Measurements from ENCODE around the gene TXK. TPM values are rescaled to one million over a fixed set of nuclear protein-coding genes. Genes with fewer than 3 reads are reported as not detected.

TXK gene
- total RNA-seq, 1 experiment from 2014 or later: 0.39 TPM

GRCh38 chr4:48024522-48024921, 109.5 kb downstream of the TXK start:
- H3K27ac ChIP-seq (ENCODE audit: insufficient read length, low read depth, low read length): no peak overlapping the region
- no peak overlapping the region for H3K4me3 Mint-ChIP-seq
- H2BK5ac ChIP-seq (ENCODE audit: insufficient read length, low read length): no peak overlapping the region
- no peaks in the 10 kb centered on the region for H3K79me2 ChIP-seq (ENCODE audit: insufficient read depth, low read length)
- H3K4me1 ChIP-seq (ENCODE audit: insufficient read depth, low read length): peaks cover 4% of the 10 kb centered on the region; the same call in 1 of the 2 replicates
- no peak for DNase-seq
- no peaks in the 10 kb centered on the region for H3K27me3 ChIP-seq (ENCODE audit: insufficient read depth, low read length)
- H2BK15ac ChIP-seq (ENCODE audit: low read depth, low read length): no peak overlapping the region
- H3K79me1 ChIP-seq (ENCODE audit: insufficient read depth, low read depth, low read length, poor library complexity, severe bottlenecking): no peaks in the 10 kb centered on the region
- no peak overlapping the region for H4K91ac ChIP-seq (ENCODE audit: insufficient read length, low read depth, low read length)
- H3K9me3 Mint-ChIP-seq: peaks cover 0 to 2% of the 10 kb centered on the region in 2 experiments; a peak in 2 of 5 replicates
- no CpG with 5 or more reads among the region's 4 CpGs for WGBS (ENCODE audit: extremely low coverage, insufficient read length, low lambda C conversion rate)
- H3K9ac ChIP-seq (ENCODE audit: extremely low read depth, insufficient read length, low read length): no peak overlapping the region
- no peak overlapping the region for H3K14ac ChIP-seq (ENCODE audit: insufficient read depth, low read length)
- no peaks in the 10 kb centered on the region for H3K9me3 ChIP-seq (ENCODE audit: control insufficient read depth, low read depth, low read length)
- no peak overlapping the region for H2BK12ac ChIP-seq (ENCODE audit: insufficient read length, low read depth, low read length)
- H3K56ac ChIP-seq (ENCODE audit: insufficient read length, low read depth, low read length): no peak overlapping the region
- TF ChIP-seq, protein P1, sequence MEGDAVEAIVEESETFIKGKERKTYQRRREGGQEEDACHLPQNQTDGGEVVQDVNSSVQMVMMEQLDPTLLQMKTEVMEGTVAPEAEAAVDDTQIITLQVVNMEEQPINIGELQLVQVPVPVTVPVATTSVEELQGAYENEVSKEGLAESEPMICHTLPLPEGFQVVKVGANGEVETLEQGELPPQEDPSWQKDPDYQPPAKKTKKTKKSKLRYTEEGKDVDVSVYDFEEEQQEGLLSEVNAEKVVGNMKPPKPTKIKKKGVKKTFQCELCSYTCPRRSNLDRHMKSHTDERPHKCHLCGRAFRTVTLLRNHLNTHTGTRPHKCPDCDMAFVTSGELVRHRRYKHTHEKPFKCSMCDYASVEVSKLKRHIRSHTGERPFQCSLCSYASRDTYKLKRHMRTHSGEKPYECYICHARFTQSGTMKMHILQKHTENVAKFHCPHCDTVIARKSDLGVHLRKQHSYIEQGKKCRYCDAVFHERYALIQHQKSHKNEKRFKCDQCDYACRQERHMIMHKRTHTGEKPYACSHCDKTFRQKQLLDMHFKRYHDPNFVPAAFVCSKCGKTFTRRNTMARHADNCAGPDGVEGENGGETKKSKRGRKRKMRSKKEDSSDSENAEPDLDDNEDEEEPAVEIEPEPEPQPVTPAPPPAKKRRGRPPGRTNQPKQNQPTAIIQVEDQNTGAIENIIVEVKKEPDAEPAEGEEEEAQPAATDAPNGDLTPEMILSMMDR (conservative IDR thresholded peaks at IDR 0.05): no peak
- H3K23me2 ChIP-seq (ENCODE audit: insufficient read length, low read depth, low read length, poor library complexity, severe bottlenecking): no peaks in the 10 kb centered on the region
- no peaks in the 10 kb centered on the region for H4K20me1 ChIP-seq (ENCODE audit: control insufficient read depth, insufficient read depth, insufficient read length)
- H3K4ac ChIP-seq (ENCODE audit: low read depth, low read length): no peak overlapping the region
- peaks cover 12 to 27% (median 22%) of the 10 kb centered on the region in 3 experiments for H3K36me3 Mint-ChIP-seq (ENCODE audit: insufficient read depth in 1 of 3, low read depth in 3 of 3)
- H2BK120ac ChIP-seq (ENCODE audit: low read depth, low read length, poor library complexity, severe bottlenecking): no peak overlapping the region
- no peak overlapping the region for H3T11ph ChIP-seq (ENCODE audit: low read length)
- no peak overlapping the region for H2AFZ ChIP-seq (ENCODE audit: low read length)
- H3K23ac ChIP-seq (ENCODE audit: insufficient read length, low read depth, low read length): no peak overlapping the region
- no peak overlapping the region for H3K18ac ChIP-seq (ENCODE audit: insufficient read length, low read depth, low read length)
- no peak overlapping the region for H3K4me2 ChIP-seq (ENCODE audit: insufficient read depth, insufficient read length, low read length)
- no peak overlapping the region for H4K5ac ChIP-seq (ENCODE audit: insufficient read length, low read depth, low read length)
- peak overlapping the region in 1 of 3 experiments; percentile 85; a peak in 3 of 7 replicates for H3K27ac Mint-ChIP-seq
- H2BK20ac ChIP-seq (ENCODE audit: low read depth, low read length, poor library complexity, severe bottlenecking): no peak overlapping the region
- H2AK5ac ChIP-seq (ENCODE audit: insufficient read length, low read length): no peak overlapping the region
- no peaks in the 10 kb centered on the region for H3K27me3 Mint-ChIP-seq (ENCODE audit: low read depth)
- H4K8ac ChIP-seq (replicated peaks; ENCODE audit: insufficient read length, low read depth, low read length): no peak overlapping the region
- H3K4me1 Mint-ChIP-seq: peaks cover 26 to 30% of the 10 kb centered on the region in 2 experiments

Data from H9 (cell line).